WTC11 (cell line): ENCODE results near the gene GATA2.

Experiments
- CREM ChIP-seq: sonication (generic); formaldehyde crosslinking; IDR thresholded peaks from 2 replicates; pipeline ENCODE4 v1.8.1; 2022; ENCODE audit warnings: mild to moderate bottlenecking, missing genetic modification reagents, moderate library complexity
- KAT7 ChIP-seq: sonication (generic); formaldehyde crosslinking; IDR thresholded peaks from 2 replicates; pipeline ENCODE4 v1.8.1; 2023; ENCODE audit warnings: missing genetic modification reagents, mild to moderate bottlenecking, borderline replicate concordance
- TF ChIP-seq, protein P1 (sequence below): sonication (generic); formaldehyde crosslinking; IDR thresholded peaks from 2 replicates; pipeline ENCODE4 v1.8.1; 2022; ENCODE audit warnings: low read depth, missing genetic modification reagents, borderline replicate concordance

DNA sequence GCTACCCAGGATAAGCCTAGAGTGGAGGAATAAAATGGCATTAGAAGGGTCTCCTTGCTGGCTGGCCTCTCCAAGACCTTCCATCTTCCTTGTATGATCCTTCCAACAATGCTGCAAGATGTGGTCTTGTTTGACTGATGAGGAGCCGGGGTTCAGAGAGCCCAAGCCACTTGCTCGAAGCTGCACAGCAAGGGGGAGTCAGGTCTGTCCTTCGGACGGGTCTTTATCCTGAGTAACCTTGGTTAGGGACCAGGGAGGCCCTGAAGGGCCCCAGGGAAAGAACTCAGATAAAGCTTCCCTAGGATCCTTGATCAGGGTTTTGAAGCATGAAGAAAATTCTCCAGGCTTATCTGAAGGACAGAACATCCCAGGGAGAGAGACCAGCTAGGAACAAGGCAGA is 19.3 kb downstream of the GATA2 start:
- TF ChIP-seq CREM (CRISPR knock-in tag): no peak
- no peak for TF ChIP-seq KAT7
- TF ChIP-seq, protein P1, sequence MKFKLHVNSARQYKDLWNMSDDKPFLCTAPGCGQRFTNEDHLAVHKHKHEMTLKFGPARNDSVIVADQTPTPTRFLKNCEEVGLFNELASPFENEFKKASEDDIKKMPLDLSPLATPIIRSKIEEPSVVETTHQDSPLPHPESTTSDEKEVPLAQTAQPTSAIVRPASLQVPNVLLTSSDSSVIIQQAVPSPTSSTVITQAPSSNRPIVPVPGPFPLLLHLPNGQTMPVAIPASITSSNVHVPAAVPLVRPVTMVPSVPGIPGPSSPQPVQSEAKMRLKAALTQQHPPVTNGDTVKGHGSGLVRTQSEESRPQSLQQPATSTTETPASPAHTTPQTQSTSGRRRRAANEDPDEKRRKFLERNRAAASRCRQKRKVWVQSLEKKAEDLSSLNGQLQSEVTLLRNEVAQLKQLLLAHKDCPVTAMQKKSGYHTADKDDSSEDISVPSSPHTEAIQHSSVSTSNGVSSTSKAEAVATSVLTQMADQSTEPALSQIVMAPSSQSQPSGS (CRISPR knock-in tag): no peak
